Activated CD4-positive, alpha-beta T cell treated with anti-CD3 and anti-CD28 coated beads for 24 hours (primary cell): ENCODE measurements around the gene LRRC15.

Experiments used
- DNase-seq, 2 donors: peaks; one replicate each; pipeline ENCODE4 v3.0.0-alpha.2; 2020; ENCODE audit warnings: low read depth in 2 of 2

Gene LRRC15

DNA sequence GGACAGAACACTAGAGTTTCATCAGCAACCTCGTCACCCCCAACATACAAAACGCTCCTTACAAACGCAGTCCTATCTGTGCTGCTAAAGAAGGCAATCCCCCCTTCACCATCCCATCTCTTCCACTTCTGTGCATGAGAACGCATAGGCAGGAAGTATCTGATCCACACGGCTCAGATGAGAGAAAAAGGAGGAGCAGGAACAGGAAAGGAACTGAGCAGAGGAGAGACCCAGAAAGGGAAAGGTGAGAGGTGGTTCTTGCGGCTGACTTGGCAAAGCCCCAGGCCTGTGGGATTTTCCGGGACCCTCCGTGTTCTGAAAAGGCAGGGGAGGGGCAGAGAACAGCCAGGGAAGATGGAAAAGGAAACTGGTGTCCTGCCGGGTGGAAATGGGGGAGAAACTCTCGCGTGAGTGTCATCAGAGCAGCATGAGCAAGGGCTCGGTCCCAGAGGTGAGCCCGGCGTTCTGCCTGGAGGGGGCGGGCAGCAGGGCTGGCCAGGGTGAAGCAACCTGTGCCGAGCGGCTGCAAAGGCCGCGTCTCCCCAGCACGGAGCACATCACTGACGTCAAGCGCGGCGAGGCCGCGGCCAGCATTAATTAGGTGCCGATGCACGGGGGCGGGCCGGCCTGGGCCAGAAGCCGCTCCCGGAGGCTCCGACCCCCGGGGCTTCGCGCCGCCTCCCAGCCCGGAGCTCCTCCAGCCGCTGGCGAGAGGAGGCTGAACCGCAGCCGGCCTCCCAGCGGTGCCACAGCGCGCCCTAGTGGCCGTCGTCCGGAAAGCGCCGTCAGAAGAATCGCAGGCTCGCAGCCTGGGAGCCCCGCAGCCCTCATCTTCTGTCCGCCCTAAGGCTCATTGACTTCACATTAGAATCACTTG, 54.2 kb downstream of the LRRC15 start:
- peak; percentile 77 to 82 for DNase-seq

DNA sequence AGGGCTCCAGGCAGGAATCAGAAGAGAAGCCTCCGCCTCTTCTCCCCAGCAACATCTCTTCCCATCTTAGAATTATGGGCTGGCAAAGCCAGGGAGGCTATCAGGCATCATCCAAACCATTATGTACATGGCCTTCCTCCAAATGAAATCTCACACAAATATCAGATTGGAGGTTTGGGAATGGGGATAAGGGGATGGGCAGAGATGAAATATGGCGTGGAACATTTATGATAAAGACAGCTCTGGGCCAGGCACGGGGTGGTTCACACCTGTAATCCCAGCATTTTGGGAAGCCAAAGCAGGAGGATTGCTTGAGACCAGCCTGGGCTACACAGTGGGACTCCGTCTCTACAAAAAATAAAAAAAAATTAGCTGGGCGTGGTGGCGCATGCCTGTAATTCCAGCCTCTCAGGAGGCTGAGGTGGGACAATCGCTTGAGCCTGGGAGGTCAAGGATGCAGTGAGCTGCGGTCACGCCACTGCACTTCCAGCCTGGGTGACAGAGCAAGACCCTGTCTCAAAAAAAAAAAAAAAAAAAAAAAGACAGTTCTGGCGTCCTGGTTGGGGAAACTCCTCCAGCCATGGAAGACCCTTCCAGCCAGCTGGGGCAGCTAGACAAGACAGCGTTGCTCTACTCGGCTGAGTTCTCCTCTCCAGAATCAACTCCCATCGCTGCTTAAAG, 55.0 kb downstream of the LRRC15 start:
- no peak for DNase-seq

DNA sequence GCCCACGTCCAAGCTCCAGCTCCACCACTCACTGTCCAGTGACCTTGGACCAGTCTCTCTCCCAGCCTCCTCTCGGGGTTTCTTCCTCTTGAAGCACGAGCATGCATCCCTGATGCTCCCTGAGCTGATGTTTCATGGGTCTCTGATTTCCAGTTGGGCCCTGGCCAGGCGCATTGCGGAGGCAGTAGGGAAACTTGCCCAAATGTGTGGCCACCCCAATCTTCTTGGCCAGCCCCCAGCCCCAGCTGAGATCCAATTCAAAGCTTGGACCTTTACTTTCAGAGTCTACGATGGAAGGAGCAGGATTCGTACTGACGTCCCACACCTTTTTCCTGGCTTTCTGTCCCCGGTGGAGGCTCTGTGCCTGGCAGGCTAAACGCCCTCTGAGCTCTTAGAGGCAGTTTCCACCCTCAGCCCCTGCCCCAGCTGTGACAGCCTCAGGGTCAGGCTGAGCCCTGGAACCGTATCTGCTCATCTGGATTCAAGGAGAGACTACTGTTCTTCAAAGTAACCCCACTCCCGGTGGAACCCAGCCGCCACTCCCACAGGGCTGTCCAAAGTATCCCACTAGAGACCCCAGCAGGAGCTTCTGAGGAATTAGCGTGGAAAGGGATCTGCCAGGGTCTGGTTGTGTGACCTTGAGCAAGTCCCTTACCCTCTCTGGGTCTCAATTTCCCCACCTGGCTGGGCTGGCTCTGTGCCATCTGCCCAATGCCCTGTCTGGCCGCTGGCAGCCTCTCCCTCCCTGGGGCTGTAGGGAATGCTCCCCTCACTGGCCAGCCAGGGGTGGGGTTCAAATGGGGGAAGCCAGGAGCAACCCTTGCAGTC, 55.8 kb downstream of the LRRC15 start:
- DNase-seq, result no peak

GRCh38 chr3:194312743-194313281, 56.7 kb downstream of the LRRC15 start:
- no peak for DNase-seq

GRCh38 chr3:194312186-194312742, 57.3 kb downstream of the LRRC15 start:
- DNase-seq, result no peak

GRCh38 chr3:194311000-194311399, 58.5 kb downstream of the LRRC15 start:
- DNase-seq, result no peak

GRCh38 chr3:194310060-194310835, 59.3 kb downstream of the LRRC15 start:
- no peak for DNase-seq

GRCh38 chr3:194308601-194309449, 60.7 kb downstream of the LRRC15 start:
- no peak for DNase-seq

- DNase-seq, result no peak
Measured at GRCh38 chr3:194307849-194308248, 61.7 kb downstream of the LRRC15 start.

DNA sequence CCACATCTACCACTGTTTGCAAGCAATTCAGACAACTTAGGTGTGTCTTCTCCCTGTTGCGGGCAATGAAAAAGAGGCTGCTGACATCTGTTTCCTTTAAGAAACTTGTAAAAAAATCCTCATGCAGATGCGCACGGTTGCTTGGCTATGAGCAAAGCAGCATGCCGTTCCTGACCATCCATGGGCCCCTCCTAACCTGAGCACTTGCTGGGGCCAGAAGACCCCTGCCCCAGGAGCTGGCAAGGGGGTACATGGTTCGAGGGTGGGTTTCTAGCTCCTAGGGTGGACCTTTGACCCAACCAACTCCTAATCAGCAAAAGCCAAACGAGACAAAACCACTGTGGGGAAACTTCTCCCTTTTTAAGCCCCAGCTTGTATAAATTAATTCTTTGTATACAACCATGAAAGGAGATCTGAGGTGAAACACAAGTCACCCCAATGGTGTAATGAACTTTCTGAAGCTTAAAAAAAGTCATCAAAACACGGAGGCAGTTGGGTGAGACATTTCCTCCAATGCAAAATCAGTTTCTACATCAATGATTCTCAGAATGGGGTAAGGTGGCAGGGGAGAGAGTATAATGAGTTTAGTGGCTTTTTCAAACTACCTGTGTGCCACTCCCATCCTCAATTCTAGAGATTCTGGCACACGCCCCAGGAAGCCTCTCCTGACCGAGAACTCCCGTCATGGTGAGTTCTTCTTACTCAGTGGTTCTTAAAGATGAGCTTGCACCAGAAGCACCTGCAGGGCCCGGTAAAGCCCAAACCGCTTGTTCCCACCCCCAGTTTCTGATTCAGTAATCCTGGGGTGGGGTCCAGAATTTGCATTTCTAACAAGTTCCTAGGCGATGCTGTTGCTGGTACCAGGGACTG, 62.5 kb downstream of the LRRC15 start:
- DNase-seq, result no peak

DNA sequence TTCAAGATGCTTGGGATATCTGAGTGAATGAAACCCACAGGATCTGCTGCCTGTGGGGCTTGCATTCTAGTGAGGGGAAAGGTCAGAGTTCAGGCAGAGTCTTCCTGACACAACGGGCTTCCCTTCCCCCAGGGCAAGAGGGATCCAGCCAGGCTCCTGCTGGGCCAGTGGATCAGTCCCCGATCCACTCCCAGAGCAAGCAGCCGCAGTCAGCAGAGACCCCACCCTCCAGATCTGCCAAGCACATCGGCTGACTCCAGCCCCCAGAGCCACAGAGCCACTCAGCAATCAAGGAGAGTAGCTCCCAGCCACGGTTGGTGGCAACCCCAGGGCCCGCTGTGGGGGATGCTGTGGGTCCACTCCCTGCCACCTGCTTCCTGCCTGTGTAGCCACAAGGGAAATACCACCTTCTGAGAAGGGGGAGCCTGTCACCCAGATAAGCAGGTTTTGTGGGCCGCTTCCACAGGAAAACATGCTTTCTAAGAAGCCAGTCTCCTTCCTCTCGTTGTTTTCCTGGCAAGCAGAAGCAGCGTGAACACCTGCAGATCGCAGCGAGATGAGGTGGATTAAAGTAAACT, 63.3 kb downstream of the LRRC15 start:
- no peak for DNase-seq

GRCh38 chr3:194305356-194306108, 64.0 kb downstream of the LRRC15 start:
- DNase-seq, result no peak
